ENCODE results near the gene NOTCH4. TPM values are rescaled to one million over a fixed set of nuclear protein-coding genes. Genes with fewer than 3 reads are reported as not detected.

Gene NOTCH4
- total and polyA plus RNA-seq, 2 donors (not counting 3 experiments of a cell fraction or from before 2014, with no cell fraction given): 41.7 to 114 TPM

- intact Hi-C loops (cut with micrococcal nuclease): no loop called here
- Histone ChIP-seq H3K79me2 (ENCODE audit: control insufficient read depth, insufficient read depth, low read length) (peaks cover 2% of the 10 kb centered on the region), H3K9ac (replicated peaks; ENCODE audit: extremely low read depth, insufficient read depth, low read length) (no peak overlapping the region), H3K27me3 (ENCODE audit: control insufficient read depth in 2 of 2, insufficient read depth in 2 of 2, low read length in 2 of 2) (no peaks in the 10 kb centered on the region), H3K9me3 (replicated peaks; ENCODE audit: control insufficient read depth, insufficient read depth, low read length) (no peaks in the 10 kb centered on the region), H3K27ac (ENCODE audit: insufficient read depth, low read depth, low read length) (no peak overlapping the region), H3K4me1 (ENCODE audit: control insufficient read depth, extremely low read depth, insufficient read depth, low read length) (peaks cover 25% of the 10 kb centered on the region), H3K4me3 (replicated peaks in 1 of 3; ENCODE audit: insufficient read depth in 1 of 3, low read depth in 1 of 3, low read length in 3 of 3) (peak overlapping the region in 2 of 3 experiments; percentile 27 to 28), H3K36me3 (ENCODE audit: control insufficient read depth in 2 of 2, extremely low read depth in 1 of 2, insufficient read depth in 2 of 2, low read length in 2 of 2) (peaks cover 6 to 7% of the 10 kb centered on the region in 2 experiments), H3K9me1 (replicated peaks; ENCODE audit: control insufficient read depth, extremely low read depth, insufficient read depth, low read length) (no peaks in the 10 kb centered on the region), H2AFZ (ENCODE audit: low read depth, low read length) (peak overlapping the region; percentile 58), H3K4me2 (ENCODE audit: insufficient read depth, low read length) (peak overlapping the region; percentile 56), H4K20me1 (replicated peaks; ENCODE audit: control insufficient read depth, extremely low read depth, insufficient read depth, low read length) (no peaks in the 10 kb centered on the region)
- dilution Hi-C loops (cut with MboI; ENCODE audit: extremely low pct_ligation_motif_present, low sequenced_read_pairs): no loop called here
- no peak for TF ChIP-seq EZH2 (IDR thresholded peaks at IDR 0.05; ENCODE audit: borderline replicate concordance, low read depth, low read length, severe bottlenecking)
- no peak for TF ChIP-seq GATA2 (IDR thresholded peaks at IDR 0.05; ENCODE audit: insufficient read depth, insufficient read length, low read depth, low read length)
- TF ChIP-seq MAX (IDR thresholded peaks at IDR 0.05; ENCODE audit: insufficient read depth, insufficient read length): no peak
- no peak for TF ChIP-seq POLR2A (IDR thresholded peaks at IDR 0.05; ENCODE audit: low read depth, low read length)
- TF ChIP-seq FOS (IDR thresholded peaks at IDR 0.05; ENCODE audit: borderline replicate concordance, insufficient read depth, low read length): no peak
- no peak for TF ChIP-seq POLR2AphosphoS5 (IDR thresholded peaks at IDR 0.05; ENCODE audit: insufficient read depth, low read depth, low read length)
- TF ChIP-seq CTCF (IDR thresholded peaks at IDR 0.05; ENCODE audit: extremely low read depth in 1 of 2, insufficient read depth in 1 of 2, low read depth in 1 of 2, low read length in 2 of 2): no peak
- TF ChIP-seq MYC (IDR thresholded peaks at IDR 0.05; ENCODE audit: low read depth, low read length): no peak
- TF ChIP-seq JUN (IDR thresholded peaks at IDR 0.05; ENCODE audit: borderline replicate concordance, insufficient read depth, insufficient read length, low read depth): no peak
- POLR2A ChIA-PET: interaction anchor here (0.6 kb wide), 1 partner anchor 94 kb away, joined by 4 read pairs; the partner anchor contains the start of gene ATF6B
- FAIRE-seq (no peak), DNase-seq (ENCODE audit: low read depth, low spot score) (no peak)
- CTCF ChIA-PET: interaction anchor here (0.8 to 1.4 kb wide), 3 partner anchors 23 to 616 kb away, joined by 3 to 4 read pairs (median 4); no protein-coding TSS in a partner anchor
- BruUV-seq (replicated peaks): no TSS peak
Observed at GRCh38 chr6:32222333-32223230, 1.3 kb downstream of the NOTCH4 start.

Data from endothelial cell of umbilical vein (primary cell).